Glomerular visceral epithelial cell (primary cell): ENCODE measurements around the gene XRCC3.

Experiments
- DNase-seq: peaks from one replicate; pipeline ENCODE4 v3.0.0-alpha.2; 2016; ENCODE audit errors: extremely low spot score

Gene XRCC3

GRCh38 chr14:103738701-103739451, 23.6 kb upstream of the XRCC3 start:
- no peak for DNase-seq

- no peak for DNase-seq
Measured at GRCh38 chr14:103738166-103738565, 22.9 kb upstream of the XRCC3 start.

GRCh38 chr14:103737432-103738045, 22.3 kb upstream of the XRCC3 start:
- no peak for DNase-seq

GRCh38 chr14:103736546-103737431, 21.5 kb upstream of the XRCC3 start:
- DNase-seq: no peak

- DNase-seq: no peak
Measured at GRCh38 chr14:103735815-103736545, 20.7 kb upstream of the XRCC3 start.

GRCh38 chr14:103735439-103735814, 20.2 kb upstream of the XRCC3 start:
- DNase-seq: no peak

- DNase-seq: no peak
Measured at GRCh38 chr14:103735022-103735421, 19.8 kb upstream of the XRCC3 start.

GRCh38 chr14:103734081-103734888, 19.0 kb upstream of the XRCC3 start:
- no peak for DNase-seq

GRCh38 chr14:103733651-103734050, 18.4 kb upstream of the XRCC3 start:
- DNase-seq: no peak

GRCh38 chr14:103732868-103733620, 17.8 kb upstream of the XRCC3 start:
- no peak for DNase-seq

GRCh38 chr14:103731916-103732867, 16.9 kb upstream of the XRCC3 start:
- DNase-seq: no peak

- no peak for DNase-seq
Measured at GRCh38 chr14:103731481-103731880, 16.2 kb upstream of the XRCC3 start.

- no peak for DNase-seq
Measured at GRCh38 chr14:103730490-103731035, 15.3 kb upstream of the XRCC3 start.

- DNase-seq: no peak
Measured at GRCh38 chr14:103729496-103730448, 14.5 kb upstream of the XRCC3 start.

GRCh38 chr14:103728721-103729120, 13.5 kb upstream of the XRCC3 start:
- no peak for DNase-seq

- no peak for DNase-seq
Measured at GRCh38 chr14:103728141-103728540, 12.9 kb upstream of the XRCC3 start.

GRCh38 chr14:103727313-103727980, 12.2 kb upstream of the XRCC3 start:
- no peak for DNase-seq
